GM20431 (cell line): ENCODE measurements around the gene PACS2.
"Not testable (repeated sequence)": the region's sequence is repeated elsewhere in the genome, so short reads cannot be mapped to it uniquely, and the experiment has no call there.

Source experiments
- in situ Hi-C: fragments of 300-500 bp; cut with MseI, MboI; formaldehyde crosslinking; loops from one replicate; pipeline ENCODE4 v1.15.0; 2020; ENCODE audit warnings: low sequenced_read_pairs; ENCODE audit not compliant: unreplicated experiment

Gene PACS2

GRCh38 chr14:105287249-105288102 lies 27.1 kb upstream of the PACS2 start:
- in situ Hi-C loops = no loop called here

GRCh38 chr14:105288936-105289335 lies 25.6 kb upstream of the PACS2 start:
- in situ Hi-C loops = not testable (repeated sequence)

GRCh38 chr14:105290621-105291346 lies 23.8 kb upstream of the PACS2 start:
- in situ Hi-C loops = no loop called here

- in situ Hi-C loops = no loop called here
Observed at GRCh38 chr14:105292826-105293711, 21.5 kb upstream of the PACS2 start.

- in situ Hi-C loops = no loop called here
Observed at GRCh38 chr14:105294142-105294597, 20.4 kb upstream of the PACS2 start.

- in situ Hi-C loops = not testable (repeated sequence)
Observed at GRCh38 chr14:105297311-105297710, 17.2 kb upstream of the PACS2 start.

GRCh38 chr14:105299654-105300541 lies 14.7 kb upstream of the PACS2 start:
- in situ Hi-C loops = no loop called here

GRCh38 chr14:105300542-105301102 lies 13.9 kb upstream of the PACS2 start, which contains the start of gene BRF1:
BRF1 (minus strand) TSS chr14:105301001; CDS start chr14:105300629, 372 bp downstream.
- in situ Hi-C loops = no loop called here

- in situ Hi-C loops = no loop called here
Observed at GRCh38 chr14:105301103-105301914, 13.2 kb upstream of the PACS2 start.

GRCh38 chr14:105301915-105302249 lies 12.7 kb upstream of the PACS2 start:
- in situ Hi-C loops = not testable (repeated sequence)

GRCh38 chr14:105303949-105304348 lies 10.6 kb upstream of the PACS2 start:
- in situ Hi-C loops = no loop called here

GRCh38 chr14:105304565-105304964 lies 10.0 kb upstream of the PACS2 start:
- in situ Hi-C loops = no loop called here

- in situ Hi-C loops = no loop called here
Observed at GRCh38 chr14:105305345-105305744, 9.2 kb upstream of the PACS2 start.

- in situ Hi-C loops = no loop called here
Observed at GRCh38 chr14:105305791-105306190, 8.8 kb upstream of the PACS2 start.

GRCh38 chr14:105307052-105307727 lies 7.4 kb upstream of the PACS2 start:
- in situ Hi-C loops = no loop called here

GRCh38 chr14:105309371-105309770 lies 5.2 kb upstream of the PACS2 start:
- in situ Hi-C loops = no loop called here

GRCh38 chr14:105311838-105312237 lies 2.7 kb upstream of the PACS2 start:
- in situ Hi-C loops = no loop called here

GRCh38 chr14:105312973-105313372 lies 1.6 kb upstream of the PACS2 start:
- in situ Hi-C loops = no loop called here
